Naive thymus-derived CD8-positive, alpha-beta T cell (primary cell): ENCODE data around the gene MED16. TPM values are rescaled to one million over a fixed set of nuclear protein-coding genes. Genes with fewer than 3 reads are reported as not detected.

Experiments
- ATAC-seq, 2 donors: fragments of 150-1000 bp; cut with Tn5 transposase in 1 of 2; sonication (Bioruptor Pico), chemical (Tn5 transposase) in 1 of 2; 1 replicate in 1 of 2; 2 replicates in 1 of 2; pipeline ENCODE4 v1.10.0; 2021; ENCODE audit warnings: mild to moderate bottlenecking in 2 of 2, moderate library complexity in 2 of 2
- POLR2A ChIA-PET: fragments of 350-600 bp; sonication (Branson Sonifier 250); formaldehyde crosslinking; loops from one replicate; lab custom pipeline; 2021; ENCODE audit warnings: antibody characterized with exemption; lab: Charles Lee
- DNase-seq, 10 donors: peaks; one replicate each; pipeline versions ENCODE4 v3.0.0 to v3.0.0-alpha.2; 2020 to 2022
- H3K27ac Mint-ChIP-seq, 10 donors: one replicate each; pipeline ENCODE4 v1.8.0; 2020 to 2022; ENCODE audit warnings: mild to moderate bottlenecking in 10 of 10, mixed read lengths in 10 of 10, moderate library complexity in 4 of 10, inconsistent platforms in 1 of 10
- H3K27me3 Mint-ChIP-seq, 5 donors: one replicate each; pipeline ENCODE4 v1.8.0; 2021 to 2022; ENCODE audit warnings: mixed read lengths in 5 of 5
- H3K36me3 Mint-ChIP-seq, 3 donors: one replicate each; pipeline ENCODE4 v1.8.0; 2020 to 2022; ENCODE audit warnings: mixed read lengths in 3 of 3, mild to moderate bottlenecking in 2 of 3, inconsistent platforms in 1 of 3
- H3K4me1 Mint-ChIP-seq, 4 donors: one replicate each; pipeline ENCODE4 v1.8.0; 2021 to 2022; ENCODE audit warnings: mixed read lengths in 4 of 4
- H3K4me3 Mint-ChIP-seq, 10 donors: one replicate each; pipeline ENCODE4 v1.8.0; 2020 to 2022; ENCODE audit warnings: mild to moderate bottlenecking in 10 of 10, mixed read lengths in 10 of 10, moderate library complexity in 6 of 10, inconsistent platforms in 1 of 10
- H3K9me3 Mint-ChIP-seq, 9 donors: one replicate each; pipeline ENCODE4 v1.8.0; 2020 to 2022; ENCODE audit warnings: mixed read lengths in 9 of 9, mild to moderate bottlenecking in 3 of 9, inconsistent platforms in 1 of 9, moderate library complexity in 1 of 9
- polyA plus RNA-seq, 3 donors: library from polyadenylated mRNA; unstranded; fragments of 300-500 nt; fragmentation: Illumina TruSeq; gene quantifications; one replicate each; pipeline ENCODE4 v1.2.3, GENCODE V29; 2021
- total RNA-seq, 8 experiments: library from RNA in 2 of 8; stranded (reverse) in 2 of 8; gene quantifications; one replicate each; pipeline ENCODE4 v1.2.3 and lab custom pipeline; 2021 to 2026

The MED16 gene
- total and polyA plus RNA-seq, 5 experiments from 2014 or later = 54.3 to 117 (median 68.8) TPM

GRCh38 chr19:840519-841206, 52.3 kb downstream of the MED16 start, which contains the start of gene PRTN3:
PRTN3 (plus strand) TSS chr19:840999; CDS start chr19:841009, 10 bp downstream.
- Mint-ChIP-seq H3K27ac (peak within 1 kb of the TSS in 1 of 10 donors; percentile 8), H3K36me3 (peaks cover 0 to 7% (median 0%) of the 10 kb centered on the region in 3 donors), H3K27me3 (peaks cover 12 to 49% (median 28%) of the 10 kb centered on the region in 5 donors), H3K9me3 (peaks cover 0 to 3% (median 0%) of the 10 kb centered on the region in 9 donors), H3K4me1 (peaks cover 3 to 13% (median 8%) of the 10 kb centered on the region in 4 donors), H3K4me3 (no peak within 1 kb of the TSS)
- ATAC-seq = no peak
- DNase-seq = no peak
- POLR2A ChIA-PET = interaction anchor here (0.5 to 0.6 kb wide), 2 partner anchors 70 to 252 kb away, joined by 3 to 6 read pairs; no protein-coding TSS in a partner anchor

- Mint-ChIP-seq H3K4me1 (peaks cover 0 to 3% (median 0%) of the 10 kb centered on the region in 4 donors), H3K9me3 (no peaks in the 10 kb centered on the region), H3K27ac (no peak overlapping the region), H3K4me3 (no peak overlapping the region), H3K36me3 (peaks cover 0 to 2% (median 0%) of the 10 kb centered on the region in 3 donors), H3K27me3 (peaks cover 3 to 28% (median 12%) of the 10 kb centered on the region in 5 donors)
- DNase-seq (no peak), ATAC-seq (no peak)
- POLR2A ChIA-PET = interaction anchor here (0.7 kb wide), 1 partner anchor 17 kb away, joined by 7 read pairs; no protein-coding TSS in a partner anchor
These were observed 57.7 kb downstream of the MED16 start for GRCh38 chr19:835210-835810.

DNA sequence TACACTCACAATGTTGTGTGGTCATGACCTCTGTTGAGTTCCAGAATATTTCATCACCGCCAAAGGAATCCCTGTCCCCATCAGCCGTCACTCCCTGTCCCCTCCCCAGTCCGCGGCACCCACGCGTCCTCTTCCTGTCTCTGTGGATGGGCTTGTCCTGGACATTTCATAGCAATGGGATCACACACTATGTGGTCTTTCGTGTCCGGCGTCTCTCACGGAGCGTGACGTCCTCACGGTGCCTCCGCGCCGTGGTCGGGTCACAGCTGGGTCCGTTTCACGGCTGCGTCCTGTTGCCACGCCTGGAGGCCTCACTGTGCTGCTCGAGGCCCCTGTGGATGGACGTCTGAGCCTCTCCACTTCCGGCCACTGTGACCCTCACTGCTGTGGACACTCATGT, 58.8 kb downstream of the MED16 start:
- H3K9me3 Mint-ChIP-seq = no peaks in the 10 kb centered on the region
- no peak overlapping the region for H3K4me3 Mint-ChIP-seq
- peaks cover 0 to 3% (median 0%) of the 10 kb centered on the region in 4 donors for H3K4me1 Mint-ChIP-seq
- DNase-seq (no peak), ATAC-seq (no peak)
- H3K27me3 Mint-ChIP-seq = peaks cover 3 to 28% (median 12%) of the 10 kb centered on the region in 5 donors
- H3K36me3 Mint-ChIP-seq = peaks cover 0 to 2% (median 0%) of the 10 kb centered on the region in 3 donors
- H3K27ac Mint-ChIP-seq = no peak overlapping the region
- POLR2A ChIA-PET = interaction anchor here (0.7 kb wide), 1 partner anchor 16 kb away, joined by 7 read pairs; no protein-coding TSS in a partner anchor

DNA sequence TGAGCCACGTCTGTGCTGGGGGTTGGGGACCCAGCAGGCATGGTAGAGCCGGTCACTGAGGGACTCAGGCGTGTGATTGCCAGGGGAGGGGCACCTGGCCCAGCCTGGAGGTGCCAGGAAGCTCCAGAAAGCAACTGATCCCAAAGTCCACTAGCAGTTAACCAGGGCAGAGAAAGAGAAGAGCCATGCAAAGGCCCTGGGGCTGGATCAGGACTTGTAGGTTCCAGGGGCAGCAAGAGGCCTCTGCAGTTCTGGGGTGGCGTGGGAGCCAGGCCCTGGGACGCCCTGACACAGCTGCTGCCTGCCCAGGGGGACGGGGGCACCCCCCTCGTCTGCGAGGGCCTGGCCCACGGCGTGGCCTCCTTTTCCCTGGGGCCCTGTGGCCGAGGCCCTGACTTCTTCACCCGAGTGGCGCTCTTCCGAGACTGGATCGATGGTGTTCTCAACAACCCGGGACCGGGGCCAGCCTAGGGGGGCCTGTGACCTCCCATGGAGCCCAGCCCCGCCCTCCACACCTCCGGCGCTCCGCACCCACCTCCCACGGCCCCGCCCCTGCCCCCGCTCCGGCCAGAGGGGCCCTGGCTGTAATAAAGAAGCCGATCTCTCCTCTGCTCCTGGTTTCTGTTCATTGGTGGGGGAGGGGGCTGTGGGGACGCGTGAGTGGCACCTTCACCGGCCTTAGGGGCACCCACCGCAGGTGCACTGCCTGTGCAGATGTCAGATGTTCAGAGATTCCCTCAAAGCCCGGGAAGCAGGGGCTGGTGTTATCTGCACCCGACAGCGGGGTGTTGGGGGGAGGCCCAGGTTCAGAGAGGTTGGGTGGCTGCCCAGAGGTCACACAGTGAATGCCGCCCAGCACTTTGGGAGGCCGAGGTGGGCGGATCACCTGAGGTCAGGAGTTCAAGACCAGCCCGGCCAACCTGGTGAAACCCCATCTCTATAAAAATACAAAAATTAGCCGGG, 61.3 kb downstream of the MED16 start:
- no peaks in the 10 kb centered on the region for H3K9me3 Mint-ChIP-seq
- peaks cover 0 to 3% (median 0%) of the 10 kb centered on the region in 4 donors for H3K4me1 Mint-ChIP-seq
- POLR2A ChIA-PET = interaction anchor here (0.5 kb wide), 1 partner anchor 22 kb away, joined by 3 read pairs; no protein-coding TSS in a partner anchor
- no peak overlapping the region for H3K27ac Mint-ChIP-seq
- peaks cover 0 to 2% (median 0%) of the 10 kb centered on the region in 3 donors for H3K36me3 Mint-ChIP-seq
- DNase-seq = no peak
- no peak for ATAC-seq
- H3K4me3 Mint-ChIP-seq = no peak overlapping the region
- peaks cover 3 to 19% (median 7%) of the 10 kb centered on the region in 5 donors for H3K27me3 Mint-ChIP-seq

GRCh38 chr19:829129-829758, 63.7 kb downstream of the MED16 start:
- peaks cover 0 to 12% (median under 1%) of the 10 kb centered on the region in 5 donors for H3K27me3 Mint-ChIP-seq
- H3K27ac Mint-ChIP-seq = no peak overlapping the region
- H3K4me3 Mint-ChIP-seq = no peak overlapping the region
- POLR2A ChIA-PET = no interaction called here
- DNase-seq = no peak
- ATAC-seq = no peak
- H3K9me3 Mint-ChIP-seq = no peaks in the 10 kb centered on the region
- H3K4me1 Mint-ChIP-seq = no peaks in the 10 kb centered on the region
- no peaks in the 10 kb centered on the region for H3K36me3 Mint-ChIP-seq

DNA sequence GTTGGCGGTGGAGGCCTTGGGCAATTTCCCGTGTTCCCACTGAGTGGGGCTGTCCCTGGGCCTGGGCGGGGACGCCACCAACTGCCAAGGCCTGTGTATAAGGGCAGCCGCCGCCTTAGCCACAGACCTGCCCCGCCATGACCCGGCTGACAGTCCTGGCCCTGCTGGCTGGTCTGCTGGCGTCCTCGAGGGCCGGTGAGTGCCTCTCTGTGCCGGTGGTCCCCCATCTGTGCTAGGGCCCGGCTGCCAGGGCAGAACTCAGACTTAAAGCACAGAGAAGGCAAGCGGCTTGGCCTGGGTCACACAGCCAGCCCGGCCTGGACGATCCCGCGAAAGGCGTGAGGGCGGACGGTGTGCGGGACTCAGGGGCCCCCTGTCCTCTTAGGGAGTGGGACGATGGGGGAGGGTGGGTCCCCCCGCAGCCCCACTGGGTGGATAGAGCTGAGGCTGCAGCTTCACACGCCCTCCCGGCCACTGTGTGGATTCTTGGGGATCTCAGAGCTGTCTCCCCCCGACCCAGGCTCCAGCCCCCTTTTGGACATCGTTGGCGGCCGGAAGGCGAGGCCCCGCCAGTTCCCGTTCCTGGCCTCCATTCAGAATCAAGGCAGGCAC, 65.2 kb downstream of the MED16 start, which contains the start of gene AZU1:
Gene AZU1 (plus strand): TSS at position 128 of the 612 bp plus-strand sequence. CDS start 10 bp downstream, at position 138.
- ATAC-seq = no peak
- POLR2A ChIA-PET = no interaction called here

GRCh38 chr19:827314-827709, 65.7 kb downstream of the MED16 start:
- POLR2A ChIA-PET = no interaction called here
- ATAC-seq = no peak
- H3K27ac Mint-ChIP-seq = no peak overlapping the region
- peaks cover 3 to 27% (median 8%) of the 10 kb centered on the region in 5 donors for H3K27me3 Mint-ChIP-seq
- H3K36me3 Mint-ChIP-seq = no peaks in the 10 kb centered on the region
- H3K4me3 Mint-ChIP-seq = no peak overlapping the region
- no peak for DNase-seq
- no peaks in the 10 kb centered on the region for H3K9me3 Mint-ChIP-seq
- H3K4me1 Mint-ChIP-seq = peaks cover 0 to 5% (median under 1%) of the 10 kb centered on the region in 4 donors

More for the DNA sequence above, 65.2 kb downstream of the MED16 start, which contains the start of gene AZU1:
- Mint-ChIP-seq H3K27ac (no peak within 1 kb of the TSS), H3K36me3 (no peaks in the 10 kb centered on the region), H3K9me3 (no peaks in the 10 kb centered on the region), H3K4me3 (no peak within 1 kb of the TSS), H3K4me1 (peaks cover 0 to 1% (median under 1%) of the 10 kb centered on the region in 4 donors), H3K27me3 (peaks cover 1 to 23% (median 8%) of the 10 kb centered on the region in 5 donors)
- DNase-seq = no peak

DNA sequence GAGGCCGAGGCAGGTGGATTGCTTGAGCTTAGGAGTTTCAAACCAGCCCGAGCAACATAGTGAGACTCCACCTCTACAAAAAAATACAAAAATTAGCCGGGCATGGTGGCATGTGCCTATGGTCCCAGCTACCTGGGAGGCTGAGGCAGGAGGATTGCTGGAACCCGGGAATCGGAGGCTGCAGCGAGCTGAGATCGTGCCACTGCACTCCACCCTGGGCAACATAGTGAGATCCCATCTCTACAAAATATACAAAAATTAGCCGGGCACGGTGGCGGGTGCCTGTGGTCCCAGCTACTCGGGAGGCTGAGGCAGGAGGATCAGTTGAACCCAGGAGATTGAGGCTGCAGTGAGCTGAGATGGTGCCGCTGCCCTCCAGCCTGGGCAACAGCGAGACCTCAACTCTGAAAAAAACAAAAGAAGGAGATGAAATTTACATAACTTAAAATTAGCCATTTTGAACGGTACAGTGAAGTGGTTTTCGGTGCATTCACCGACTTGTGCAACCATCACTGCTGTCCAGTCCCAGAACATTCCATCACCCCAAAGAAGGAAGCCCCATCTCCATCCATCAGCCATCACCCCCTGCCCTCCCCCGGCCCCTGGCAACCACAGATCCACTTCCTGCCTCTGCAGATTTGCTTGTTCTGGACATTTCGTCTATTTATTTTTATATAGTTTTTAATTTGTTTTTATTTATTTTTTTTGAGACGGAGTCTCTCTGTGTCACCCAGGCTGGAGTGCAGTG, 66.9 kb downstream of the MED16 start:
- Mint-ChIP-seq H3K4me3 (no peak overlapping the region), H3K9me3 (no peaks in the 10 kb centered on the region), H3K27ac (no peak overlapping the region), H3K4me1 (peaks cover 0 to 5% (median under 1%) of the 10 kb centered on the region in 4 donors), H3K27me3 (peaks cover 3 to 24% (median 8%) of the 10 kb centered on the region in 5 donors), H3K36me3 (no peaks in the 10 kb centered on the region)
- DNase-seq (no peak), ATAC-seq (no peak)
- POLR2A ChIA-PET = interaction anchor here (0.6 kb wide), 2 partner anchors 52 to 171 kb away, joined by 5 to 7 read pairs; no protein-coding TSS in a partner anchor

DNA sequence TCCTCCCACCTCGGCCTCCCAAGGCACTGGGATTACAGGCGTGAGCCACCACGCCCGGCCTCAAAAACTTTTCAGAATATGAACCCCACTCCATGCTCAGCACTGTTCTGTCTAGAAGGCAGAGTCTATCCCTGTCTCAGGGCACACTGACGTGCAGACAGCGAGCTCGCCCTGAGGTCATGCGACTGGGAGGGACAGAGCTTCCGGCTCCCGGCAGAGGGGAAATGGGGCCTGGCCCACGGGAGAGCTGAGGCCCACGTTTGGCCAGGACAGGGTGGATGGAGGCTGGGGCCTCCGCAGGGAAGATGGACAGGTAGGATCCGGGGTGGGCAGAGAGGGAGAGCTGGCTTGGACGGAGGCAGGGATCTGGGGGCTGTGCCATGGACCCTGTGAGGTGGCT, 68.1 kb downstream of the MED16 start:
- Mint-ChIP-seq H3K27me3 (peaks cover 3 to 24% (median 8%) of the 10 kb centered on the region in 5 donors), H3K4me3 (no peak overlapping the region), H3K4me1 (peaks cover 0 to 5% (median under 1%) of the 10 kb centered on the region in 4 donors), H3K36me3 (no peaks in the 10 kb centered on the region), H3K9me3 (no peaks in the 10 kb centered on the region), H3K27ac (peak overlapping the region in 1 of 10 donors; percentile 29)
- DNase-seq (no peak), ATAC-seq (no peak)
- POLR2A ChIA-PET = interaction anchor here (0.6 kb wide), 1 partner anchor 30 kb away, joined by 3 read pairs; no protein-coding TSS in a partner anchor

DNA sequence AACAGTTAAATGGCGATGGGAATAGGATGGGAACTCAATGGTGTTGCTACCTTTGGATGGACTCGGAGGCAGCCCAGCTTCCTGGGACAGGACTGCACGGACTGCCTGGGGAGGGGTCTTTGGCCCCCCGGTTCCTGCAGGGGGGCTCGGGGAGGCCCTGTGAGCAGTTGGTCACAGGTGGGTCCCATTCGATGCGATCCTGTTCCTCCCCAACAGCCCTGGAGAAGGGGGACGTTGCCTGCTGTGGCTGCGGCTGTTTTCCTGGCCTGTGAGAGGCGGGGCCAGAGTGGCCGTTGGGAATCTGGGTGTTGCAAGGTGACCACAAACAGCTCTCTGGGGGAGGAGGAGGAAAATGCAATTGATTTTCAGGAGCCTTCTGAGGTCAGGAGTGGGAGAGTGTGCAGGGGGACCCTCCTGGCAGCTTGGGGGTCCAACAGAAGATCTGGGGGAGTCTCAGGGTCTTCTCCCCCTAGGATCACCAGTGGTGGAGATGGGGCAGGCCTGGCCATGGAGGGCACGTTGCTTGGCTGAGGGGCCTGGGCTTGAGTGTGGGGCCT, 69.3 kb downstream of the MED16 start:
- Mint-ChIP-seq H3K27ac (peak overlapping the region in 1 of 10 donors; percentile 9), H3K9me3 (no peaks in the 10 kb centered on the region), H3K4me3 (peak overlapping the region in 4 of 10 donors; percentile 18 to 30 (median 26)), H3K4me1 (peaks cover 0 to 5% (median under 1%) of the 10 kb centered on the region in 4 donors), H3K27me3 (peaks cover 3 to 24% (median 8%) of the 10 kb centered on the region in 5 donors), H3K36me3 (no peaks in the 10 kb centered on the region)
- ATAC-seq (no peak), DNase-seq (no peak)
- POLR2A ChIA-PET = no interaction called here
